ENCODE results near the gene ZNF785. TPM values are rescaled to one million over a fixed set of nuclear protein-coding genes. Genes with fewer than 3 reads are reported as not detected.

Gene ZNF785
- total RNA-seq, 1 donor, result 8.1 TPM

GRCh38 chr16:30533146-30533522 is 52.4 kb downstream of the ZNF785 start:
- no peak for DNase-seq (ENCODE audit: low read depth)
- TF ChIP-seq CTCF (IDR thresholded peaks at IDR 0.05; ENCODE audit: insufficient read depth, low read length), result no peak
- H3K4me3 ChIP-seq (ENCODE audit: low read depth, low read length), result no peak overlapping the region

GRCh38 chr16:30532285-30533145 is 53.0 kb downstream of the ZNF785 start:
- no peak for DNase-seq (ENCODE audit: low read depth)
- no peak for TF ChIP-seq CTCF (IDR thresholded peaks at IDR 0.05; ENCODE audit: insufficient read depth, low read length)
- H3K4me3 ChIP-seq (ENCODE audit: low read depth, low read length), result no peak overlapping the region

Small RNA genes within 50 kb of the gene (small RNA-seq; reads per million reads assigned to genes)
- gene AC093249.1, result not detected
- gene AC093249.4, result not detected

Other genes starting within 250 kb of the ZNF785 start
- 25.2 and 37.5 TPM in 2 replicates for gene CD2BP2, start 230.4 kb downstream of the ZNF785 start, total RNA-seq (ENCODE audit: low replicate concordance)
- 26.1 and 38.0 TPM in 2 replicates for gene TBC1D10B, start 215.2 kb downstream of the ZNF785 start, total RNA-seq (ENCODE audit: low replicate concordance)
- not detected in 2 replicates for gene MYL11, start 210.9 kb downstream of the ZNF785 start, total RNA-seq (ENCODE audit: low replicate concordance)
- gene SEPTIN1, start 203.1 kb downstream of the ZNF785 start, total RNA-seq (ENCODE audit: low replicate concordance), result 0.09 TPM in 1 of 2 replicates, not detected in the other
- 2.1 and 5.4 TPM in 2 replicates for gene ZNF48, start 190.3 kb downstream of the ZNF785 start, total RNA-seq (ENCODE audit: low replicate concordance)
- gene ZNF771, start 178.1 kb downstream of the ZNF785 start, total RNA-seq (ENCODE audit: low replicate concordance), result 12.6 and 16.2 TPM in 2 replicates
- 28.0 and 42.0 TPM in 2 replicates for gene DCTPP1, start 155.7 kb downstream of the ZNF785 start, total RNA-seq (ENCODE audit: low replicate concordance)
- gene SEPHS2, start 139.8 kb downstream of the ZNF785 start, total RNA-seq (ENCODE audit: low replicate concordance), result 15.0 and 15.8 TPM in 2 replicates
- gene ITGAL, start 113.0 kb downstream of the ZNF785 start, total RNA-seq (ENCODE audit: low replicate concordance), result not detected in 2 replicates
- 20.9 and 21.6 TPM in 2 replicates for gene ZNF768, start 59.1 kb downstream of the ZNF785 start, total RNA-seq (ENCODE audit: low replicate concordance)
- gene ZNF747, start 50.8 kb downstream of the ZNF785 start, total RNA-seq (ENCODE audit: low replicate concordance), result 14.0 and 16.0 TPM in 2 replicates
- gene ZNF764, start 27.3 kb downstream of the ZNF785 start, total RNA-seq (ENCODE audit: low replicate concordance), result 5.3 and 11.2 TPM in 2 replicates
- gene ZNF688, start 14.0 kb downstream of the ZNF785 start, total RNA-seq (ENCODE audit: low replicate concordance), result 6.7 and 57.4 TPM in 2 replicates
- gene ZNF689, start 24.7 kb upstream of the ZNF785 start, total RNA-seq (ENCODE audit: low replicate concordance), result 7.0 and 8.1 TPM in 2 replicates
- 8.8 and 14.5 TPM in 2 replicates for gene PRR14, start 65.3 kb upstream of the ZNF785 start, total RNA-seq (ENCODE audit: low replicate concordance)
- gene FBRS, start 72.7 kb upstream of the ZNF785 start, total RNA-seq (ENCODE audit: low replicate concordance), result 18.3 and 28.4 TPM in 2 replicates
- gene SRCAP, start 113.5 kb upstream of the ZNF785 start, total RNA-seq (ENCODE audit: low replicate concordance), result 10.8 and 21.9 TPM in 2 replicates
- 20.8 and 24.0 TPM in 2 replicates for gene PHKG2, start 162.7 kb upstream of the ZNF785 start, total RNA-seq (ENCODE audit: low replicate concordance)
- gene CFAP119, start 176.4 kb upstream of the ZNF785 start, total RNA-seq (ENCODE audit: low replicate concordance), result 0.49 and 2.7 TPM in 2 replicates
- 73.5 and 89.4 TPM in 2 replicates for gene RNF40, start 176.6 kb upstream of the ZNF785 start, total RNA-seq (ENCODE audit: low replicate concordance)
- 10.6 and 15.0 TPM in 2 replicates for gene ZNF629, start 201.5 kb upstream of the ZNF785 start, total RNA-seq (ENCODE audit: low replicate concordance)

Data from fibroblast of the aortic adventitia (primary cell).